ENCODE results near the gene OXT. TPM values are rescaled to one million over a fixed set of nuclear protein-coding genes. Genes with fewer than 3 reads are reported as not detected.
A peak's percentile ranks its signal among the peaks of the same experiment; 100 is the strongest.
"Not testable (repeated sequence)": the region's sequence is repeated elsewhere in the genome, so short reads cannot be mapped to it uniquely, and the experiment has no call there.

OXT gene
- total RNA-seq, 1 donor from 2014 or later, result not detected

DNA sequence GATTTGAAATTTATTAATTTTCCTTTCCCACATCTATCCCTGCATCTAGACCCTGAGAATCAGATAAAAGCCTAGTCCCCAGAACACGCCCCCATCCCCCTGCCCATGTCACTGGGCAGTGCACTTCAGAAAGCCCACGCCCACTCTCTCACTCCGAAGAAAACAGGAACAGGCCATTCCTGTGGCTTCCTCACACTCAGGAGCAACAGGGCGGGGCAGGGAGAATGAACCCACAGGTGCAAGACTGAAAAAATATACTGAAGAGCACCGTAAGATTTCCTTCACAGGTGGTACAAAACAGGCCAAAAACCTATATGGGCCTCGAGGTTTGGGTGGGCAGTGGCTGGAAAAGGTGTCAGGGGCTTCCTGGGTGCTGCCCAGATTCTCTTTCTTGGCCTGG lies 3.4 kb downstream of the OXT start:
- H3K27ac Mint-ChIP-seq (ENCODE audit: unreplicated experiment), result no peak overlapping the region
- H3K9me3 Mint-ChIP-seq (ENCODE audit: low read depth), result peaks cover 3% of the 10 kb centered on the region
- H3K36me3 Mint-ChIP-seq (ENCODE audit: low read depth), result no peaks in the 10 kb centered on the region
- H3K27me3 Mint-ChIP-seq (ENCODE audit: low read depth), result peaks cover 15% of the 10 kb centered on the region
- TF ChIP-seq, protein P1, sequence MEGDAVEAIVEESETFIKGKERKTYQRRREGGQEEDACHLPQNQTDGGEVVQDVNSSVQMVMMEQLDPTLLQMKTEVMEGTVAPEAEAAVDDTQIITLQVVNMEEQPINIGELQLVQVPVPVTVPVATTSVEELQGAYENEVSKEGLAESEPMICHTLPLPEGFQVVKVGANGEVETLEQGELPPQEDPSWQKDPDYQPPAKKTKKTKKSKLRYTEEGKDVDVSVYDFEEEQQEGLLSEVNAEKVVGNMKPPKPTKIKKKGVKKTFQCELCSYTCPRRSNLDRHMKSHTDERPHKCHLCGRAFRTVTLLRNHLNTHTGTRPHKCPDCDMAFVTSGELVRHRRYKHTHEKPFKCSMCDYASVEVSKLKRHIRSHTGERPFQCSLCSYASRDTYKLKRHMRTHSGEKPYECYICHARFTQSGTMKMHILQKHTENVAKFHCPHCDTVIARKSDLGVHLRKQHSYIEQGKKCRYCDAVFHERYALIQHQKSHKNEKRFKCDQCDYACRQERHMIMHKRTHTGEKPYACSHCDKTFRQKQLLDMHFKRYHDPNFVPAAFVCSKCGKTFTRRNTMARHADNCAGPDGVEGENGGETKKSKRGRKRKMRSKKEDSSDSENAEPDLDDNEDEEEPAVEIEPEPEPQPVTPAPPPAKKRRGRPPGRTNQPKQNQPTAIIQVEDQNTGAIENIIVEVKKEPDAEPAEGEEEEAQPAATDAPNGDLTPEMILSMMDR (IDR thresholded peaks at IDR 0.05), result no peak
- H3K4me3 Mint-ChIP-seq (ENCODE audit: unreplicated experiment), result no peak overlapping the region
- DNase-seq (ENCODE audit: low spot score), result peak; percentile 30
- peaks cover 4% of the 10 kb centered on the region for H3K4me1 Mint-ChIP-seq (ENCODE audit: low read depth)

DNA sequence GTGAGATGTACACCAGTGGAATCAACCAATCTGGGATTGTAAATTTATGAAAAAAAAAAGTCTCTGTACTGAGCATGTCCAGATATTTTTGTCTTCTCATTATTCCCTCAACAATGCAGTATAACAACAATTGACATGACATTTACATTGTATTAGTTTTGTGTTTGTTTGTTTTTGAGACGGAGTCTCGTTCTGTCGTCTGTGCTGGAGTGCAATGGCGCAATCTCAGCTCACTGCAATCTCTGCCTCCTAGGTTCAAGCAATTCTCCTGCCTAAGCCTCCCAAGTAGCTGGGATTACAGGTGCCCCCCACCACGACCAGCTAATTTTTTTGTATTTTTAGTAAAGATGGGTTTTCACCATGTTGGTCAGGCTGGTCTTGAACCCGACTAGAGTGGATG lies 3.9 kb downstream of the OXT start:
- H3K9me3 Mint-ChIP-seq (ENCODE audit: low read depth); H3K4me3 Mint-ChIP-seq (ENCODE audit: unreplicated experiment); H3K27ac Mint-ChIP-seq (ENCODE audit: unreplicated experiment); H3K4me1 Mint-ChIP-seq (ENCODE audit: low read depth); H3K36me3 Mint-ChIP-seq (ENCODE audit: low read depth); DNase-seq (ENCODE audit: low spot score): not testable (repeated sequence)
- peaks cover 15% of the 10 kb centered on the region for H3K27me3 Mint-ChIP-seq (ENCODE audit: low read depth)

DNA sequence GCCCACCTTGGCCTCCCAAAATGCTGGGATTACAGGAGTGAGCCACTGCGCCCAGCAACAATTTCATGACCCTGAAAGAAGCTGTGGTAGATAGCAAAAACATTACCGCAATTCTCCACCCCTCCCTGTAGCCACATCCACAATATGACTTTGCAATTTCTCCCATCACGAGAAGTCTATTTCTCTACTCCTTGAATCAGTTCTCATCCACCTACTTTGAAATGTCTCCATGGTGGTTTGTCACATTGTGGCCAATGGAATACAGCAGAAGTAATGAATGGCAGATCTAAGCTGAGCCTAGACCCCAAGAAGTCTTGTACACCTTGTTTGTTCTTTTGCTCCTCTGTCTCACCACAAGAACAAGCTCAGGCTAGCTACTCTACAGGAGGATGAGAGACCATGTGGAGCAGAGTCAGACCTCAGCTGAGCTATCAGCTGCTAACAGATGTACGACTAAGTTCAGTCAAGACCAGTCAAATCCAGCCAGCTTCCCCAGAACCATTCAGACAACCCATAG lies 6.3 kb downstream of the OXT start:
- DNase-seq (ENCODE audit: low spot score), result peak; percentile 3
- H3K4me3 Mint-ChIP-seq (ENCODE audit: unreplicated experiment), result no peak overlapping the region
- TF ChIP-seq, protein P1 (IDR thresholded peaks at IDR 0.05), result no peak
- H3K36me3 Mint-ChIP-seq (ENCODE audit: low read depth), result no peaks in the 10 kb centered on the region
- H3K4me1 Mint-ChIP-seq (ENCODE audit: low read depth), result no peaks in the 10 kb centered on the region
- no peak overlapping the region for H3K27ac Mint-ChIP-seq (ENCODE audit: unreplicated experiment)
- H3K27me3 Mint-ChIP-seq (ENCODE audit: low read depth), result peaks cover 28% of the 10 kb centered on the region
- H3K9me3 Mint-ChIP-seq (ENCODE audit: low read depth), result peaks cover 3% of the 10 kb centered on the region

DNA sequence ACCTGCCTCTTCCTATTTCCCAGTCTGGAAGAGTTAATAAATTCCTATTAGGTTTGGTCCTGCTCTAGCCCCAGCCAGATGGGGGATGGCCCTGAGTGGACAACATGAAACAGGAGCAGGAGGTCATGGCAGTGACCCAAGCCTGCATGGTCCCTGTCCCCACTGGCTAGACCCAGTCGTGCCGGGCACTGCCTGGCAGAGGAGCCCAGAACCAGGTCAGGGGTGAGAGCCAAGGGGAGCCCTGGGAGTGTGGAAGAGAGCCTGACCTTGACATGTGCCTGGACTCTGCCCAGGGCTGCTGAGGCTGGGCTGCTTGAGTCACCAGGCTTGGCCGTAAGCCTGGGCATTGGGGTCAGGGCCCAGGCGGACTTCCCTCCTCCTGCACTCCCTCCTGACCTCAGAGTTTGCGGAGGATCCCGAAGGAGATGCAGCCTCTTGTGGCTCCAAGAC lies 9.5 kb downstream of the OXT start:
- peaks cover 39% of the 10 kb centered on the region for H3K27me3 Mint-ChIP-seq (ENCODE audit: low read depth)
- H3K27ac Mint-ChIP-seq (ENCODE audit: unreplicated experiment), result no peak overlapping the region
- TF ChIP-seq, protein P1 (IDR thresholded peaks at IDR 0.05), result no peak
- H3K4me1 Mint-ChIP-seq (ENCODE audit: low read depth), result no peaks in the 10 kb centered on the region
- peaks cover 3% of the 10 kb centered on the region for H3K9me3 Mint-ChIP-seq (ENCODE audit: low read depth)
- H3K36me3 Mint-ChIP-seq (ENCODE audit: low read depth), result no peaks in the 10 kb centered on the region
- H3K4me3 Mint-ChIP-seq (ENCODE audit: unreplicated experiment), result no peak overlapping the region
- peak; percentile 76 for DNase-seq (ENCODE audit: low spot score)

DNA sequence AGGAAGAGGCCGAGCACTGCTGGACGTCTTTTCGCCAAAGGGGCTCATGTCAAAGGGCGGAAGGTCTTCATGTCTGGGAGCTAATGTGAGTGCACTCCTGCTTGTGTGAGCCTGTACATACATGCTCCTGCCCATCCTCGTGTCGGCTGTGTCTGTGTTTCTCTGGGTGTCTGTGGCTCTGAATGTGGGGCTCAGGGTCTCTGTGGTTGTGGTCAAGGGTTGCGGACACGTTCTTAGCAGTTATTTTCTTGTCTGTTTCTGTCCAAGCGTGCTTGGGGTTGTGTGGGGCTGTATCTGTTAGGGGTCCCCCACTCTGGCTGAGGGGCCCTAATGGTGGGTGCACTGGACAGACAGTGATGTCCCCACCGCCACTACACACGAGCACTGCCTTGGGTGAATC lies 10.2 kb downstream of the OXT start:
- Mint-ChIP-seq H3K27ac (ENCODE audit: unreplicated experiment) (no peak overlapping the region), H3K9me3 (ENCODE audit: low read depth) (peaks cover 3% of the 10 kb centered on the region), H3K4me3 (ENCODE audit: unreplicated experiment) (no peak overlapping the region), H3K27me3 (ENCODE audit: low read depth) (peaks cover 38% of the 10 kb centered on the region), H3K36me3 (ENCODE audit: low read depth) (no peaks in the 10 kb centered on the region), H3K4me1 (ENCODE audit: low read depth) (no peaks in the 10 kb centered on the region)
- DNase-seq (ENCODE audit: low spot score), result peak; percentile 51
- TF ChIP-seq, protein P1 (IDR thresholded peaks at IDR 0.05), result no peak

DNA sequence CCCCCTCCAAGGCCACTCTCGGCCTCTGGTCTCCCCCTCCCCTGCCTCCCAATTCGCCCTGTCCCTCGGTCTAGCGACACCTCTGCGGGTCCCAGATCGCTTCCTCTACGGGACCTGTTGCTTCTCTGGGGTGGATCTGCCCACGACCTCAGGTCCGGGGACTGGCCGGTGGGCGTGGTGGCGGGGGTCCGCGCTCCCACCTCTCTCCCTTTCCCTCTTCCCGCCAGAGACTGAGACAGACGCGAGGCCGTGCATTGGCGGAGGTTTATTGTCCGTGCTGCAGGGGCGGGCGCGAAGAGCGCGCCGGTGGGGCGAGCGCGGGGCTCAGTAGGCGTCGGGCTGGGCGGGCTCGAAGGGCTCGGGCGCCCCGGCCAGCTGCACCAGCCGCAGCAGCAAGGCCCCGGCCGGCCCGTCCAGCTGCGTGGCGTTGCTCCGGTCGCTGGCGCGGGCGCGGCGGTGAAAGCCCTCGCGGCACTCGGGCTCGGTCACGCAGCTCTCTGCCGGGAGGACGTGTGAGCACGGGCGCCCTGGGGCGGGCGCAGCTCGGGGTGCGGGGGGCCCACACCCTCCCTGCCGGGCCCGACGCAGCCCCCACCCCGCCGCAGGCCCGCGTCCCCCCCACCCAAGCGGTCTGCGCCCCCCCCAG lies 11.0 kb downstream of the OXT start:
- DNase-seq (ENCODE audit: low spot score), result peak; percentile 79
- Mint-ChIP-seq H3K4me3 (ENCODE audit: unreplicated experiment) (no peak overlapping the region), H3K27me3 (ENCODE audit: low read depth) (peaks cover 36% of the 10 kb centered on the region), H3K36me3 (ENCODE audit: low read depth) (no peaks in the 10 kb centered on the region), H3K4me1 (ENCODE audit: low read depth) (no peaks in the 10 kb centered on the region), H3K27ac (ENCODE audit: unreplicated experiment) (no peak overlapping the region), H3K9me3 (ENCODE audit: low read depth) (peaks cover 3% of the 10 kb centered on the region)
- TF ChIP-seq, protein P1 (IDR thresholded peaks at IDR 0.05), result no peak
